NOMO-1 treated with dmso at 0.1 percent for 144 hours (cell line): Measurements from ENCODE around the gene UBALD1.

ENCODE experiments used
- DNase-seq: peaks from one replicate; lab custom pipeline; 2025; ENCODE audit not compliant: unreplicated experiment; lab: John Stamatoyannopoulos, UW

UBALD1 gene

DNA sequence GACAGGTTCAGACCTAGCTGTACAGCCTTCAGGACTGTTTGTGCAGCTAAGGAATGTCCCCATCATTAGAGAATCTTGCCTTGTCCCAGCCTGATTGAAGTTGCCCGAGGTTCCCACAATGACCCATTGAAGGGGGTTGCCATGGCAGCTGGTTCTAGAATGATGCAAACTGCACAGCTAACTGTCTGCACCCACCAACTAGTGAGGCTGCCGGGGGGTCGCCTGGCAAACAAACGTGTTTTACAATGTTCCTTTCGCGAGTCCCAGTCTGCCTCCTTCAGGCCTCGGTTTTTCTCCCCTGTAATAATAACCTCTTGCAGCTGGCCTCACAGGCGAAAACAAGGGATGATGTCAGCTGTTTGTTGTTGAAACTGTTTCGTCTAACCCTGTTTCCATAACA lies 53.1 kb downstream of the UBALD1 start:
- no peak for DNase-seq
